MCF 10A (cell line): Measurements from ENCODE around the gene NEU1. TPM values are rescaled to one million over a fixed set of nuclear protein-coding genes. Genes with fewer than 3 reads are reported as not detected.

Experiments used
- BruUV-seq: library from RNA; stranded (reverse); fragments of 400-500 nt; replicated peaks from 2 replicates; lab custom pipeline; 2021; lab: Mats Ljungman, UMichigan
- CTCF ChIA-PET: fragments of 300-600 bp; sonication (Branson Sonifier 250); formaldehyde crosslinking; extraction: SDS; loops from one replicate; lab custom pipeline; 2021; ENCODE audit warnings: antibody characterized with exemption, inconsistent platforms; lab: Yijun Ruan, JAX
- POLR2A ChIA-PET: fragments of 300-600, 350-650 bp; sonication (Branson Sonifier 250); formaldehyde crosslinking; extraction: SDS; loops from one replicate; lab custom pipeline; 2020; ENCODE audit warnings: antibody characterized with exemption, inconsistent platforms; lab: Yijun Ruan, JAX
- DNase-seq: peaks from one replicate; pipeline ENCODE4 v3.0.0-alpha.2; 2018; ENCODE audit not compliant: unreplicated experiment
- H3K27ac Mint-ChIP-seq: one replicate; pipeline ENCODE4 v1.8.0; 2022; ENCODE audit warnings: mild to moderate bottlenecking, low read depth, mixed read lengths; ENCODE audit not compliant: unreplicated experiment
- H3K27me3 Mint-ChIP-seq: one replicate; pipeline ENCODE4 v1.8.0; 2022; ENCODE audit warnings: mixed read lengths; ENCODE audit not compliant: insufficient read depth, unreplicated experiment
- H3K36me3 Mint-ChIP-seq: one replicate; pipeline ENCODE4 v1.8.0; 2022; ENCODE audit warnings: mild to moderate bottlenecking, moderate library complexity, mixed read lengths; ENCODE audit not compliant: insufficient read depth, unreplicated experiment
- H3K4me1 Mint-ChIP-seq: one replicate; pipeline ENCODE4 v1.8.0; 2022; ENCODE audit warnings: mixed read lengths; ENCODE audit not compliant: insufficient read depth, unreplicated experiment
- H3K4me3 Mint-ChIP-seq: one replicate; pipeline ENCODE4 v1.8.0; 2022; ENCODE audit warnings: mild to moderate bottlenecking, moderate library complexity, mixed read lengths; ENCODE audit not compliant: unreplicated experiment
- H3K9me3 Mint-ChIP-seq: one replicate; pipeline ENCODE4 v1.8.0; 2022; ENCODE audit warnings: mixed read lengths; ENCODE audit not compliant: unreplicated experiment
- CTCF ChIP-seq: fragments of 200-600 bp; IDR thresholded peaks from one replicate; pipeline ENCODE4 v1.8.0; 2022; ENCODE audit warnings: antibody characterized with exemption, mild to moderate bottlenecking; ENCODE audit not compliant: unreplicated experiment
- intact Hi-C: fragments of 100-400 bp; cut with micrococcal nuclease; formaldehyde crosslinking; loops from 2 replicates; pipeline ENCODE4 v1.14.1; 2022
- total RNA-seq: library from RNA; stranded (reverse); gene quantifications from 2 replicates; pipeline ENCODE4 v1.2.3, GENCODE V29; 2022

NEU1 gene
- total RNA-seq, 1 experiment from 2014 or later, result 19.7 TPM

- CTCF ChIA-PET, result interaction anchor here (0.6 to 1.1 kb wide), 2 partner anchors 16 to 24 kb away, joined by 4 to 6 read pairs; no protein-coding TSS in a partner anchor
- POLR2A ChIA-PET, result interaction anchor here (0.7 kb wide), 1 partner anchor 103 kb away, joined by 3 read pairs; no protein-coding TSS in a partner anchor
- intact Hi-C loops, result no loop called here
- Mint-ChIP-seq H3K4me3 (no peak overlapping the region), H3K36me3 (peaks cover 63% of the 10 kb centered on the region), H3K9me3 (no peaks in the 10 kb centered on the region), H3K27me3 (no peaks in the 10 kb centered on the region), H3K27ac (no peak overlapping the region), H3K4me1 (no peaks in the 10 kb centered on the region)
- no TSS peak for BruUV-seq
- no peak for TF ChIP-seq CTCF
- DNase-seq, result no peak
Observed at GRCh38 chr6:31882344-31882743, 19.7 kb upstream of the NEU1 start.

GRCh38 chr6:31881136-31881859 lies 18.7 kb upstream of the NEU1 start:
- no peak overlapping the region for H3K27ac Mint-ChIP-seq
- POLR2A ChIA-PET, result interaction anchor here (0.6 to 1.3 kb wide), 5 partner anchors 9 to 102 kb away, joined by 3 to 5 read pairs (median 3); partner anchors contain the start of genes HSPA1B, NEU1 and ZBTB12
- H3K36me3 Mint-ChIP-seq, result peaks cover 58% of the 10 kb centered on the region

GRCh38 chr6:31880616-31881015 lies 18.0 kb upstream of the NEU1 start:
- intact Hi-C loops, result no loop called here
- H3K27me3 Mint-ChIP-seq, result no peaks in the 10 kb centered on the region
- no peaks in the 10 kb centered on the region for H3K9me3 Mint-ChIP-seq
- TF ChIP-seq CTCF, result no peak
- H3K36me3 Mint-ChIP-seq, result peaks cover 54% of the 10 kb centered on the region
- POLR2A ChIA-PET, result interaction anchor here (1.0 to 1.3 kb wide), 3 partner anchors 9 to 21 kb away, joined by 3 to 5 read pairs (median 3); partner anchors contain the start of genes NEU1 and ZBTB12
- BruUV-seq, result no TSS peak
- H3K27ac Mint-ChIP-seq, result no peak overlapping the region
- CTCF ChIA-PET, result interaction anchor here (0.6 to 1.0 kb wide), 2 partner anchors 9 to 14 kb away, joined by 6 read pairs; no protein-coding TSS in a partner anchor
- no peak overlapping the region for H3K4me3 Mint-ChIP-seq
- no peak for DNase-seq
- H3K4me1 Mint-ChIP-seq, result no peaks in the 10 kb centered on the region

More at GRCh38 chr6:31881136-31881859, 18.7 kb upstream of the NEU1 start:
- no TSS peak for BruUV-seq
- CTCF ChIA-PET, result interaction anchor here (0.6 kb wide), 1 partner anchor 194 kb away, joined by 3 read pairs; no protein-coding TSS in a partner anchor
- DNase-seq, result no peak
- Mint-ChIP-seq H3K4me1 (no peaks in the 10 kb centered on the region), H3K27me3 (no peaks in the 10 kb centered on the region), H3K9me3 (no peaks in the 10 kb centered on the region), H3K4me3 (no peak overlapping the region)
- intact Hi-C loops, result no loop called here
- no peak for TF ChIP-seq CTCF

GRCh38 chr6:31879901-31880300 lies 17.3 kb upstream of the NEU1 start:
- Mint-ChIP-seq H3K36me3 (peaks cover 47% of the 10 kb centered on the region), H3K4me1 (no peaks in the 10 kb centered on the region), H3K27me3 (no peaks in the 10 kb centered on the region), H3K9me3 (no peaks in the 10 kb centered on the region), H3K27ac (no peak overlapping the region), H3K4me3 (no peak overlapping the region)
- ChIA-PET CTCF (interaction anchor here (0.6 to 1.0 kb wide), 3 partner anchors 10 to 17 kb away, joined by 3 to 6 read pairs (median 6); partner anchors contain the start of gene EHMT2), POLR2A (interaction anchor here (1.0 kb wide), 1 partner anchor 17 kb away, joined by 3 read pairs; the partner anchor contains the start of gene NEU1)
- TSS peak; percentile 62 for BruUV-seq
- no peak for TF ChIP-seq CTCF
- intact Hi-C loops, result no loop called here
- no peak for DNase-seq
